ENCODE results near the gene PCK1. TPM values are rescaled to one million over a fixed set of nuclear protein-coding genes. Genes with fewer than 3 reads are reported as not detected.

The PCK1 gene
- total RNA-seq, 1 experiment from 2014 or later: not detected

DNA sequence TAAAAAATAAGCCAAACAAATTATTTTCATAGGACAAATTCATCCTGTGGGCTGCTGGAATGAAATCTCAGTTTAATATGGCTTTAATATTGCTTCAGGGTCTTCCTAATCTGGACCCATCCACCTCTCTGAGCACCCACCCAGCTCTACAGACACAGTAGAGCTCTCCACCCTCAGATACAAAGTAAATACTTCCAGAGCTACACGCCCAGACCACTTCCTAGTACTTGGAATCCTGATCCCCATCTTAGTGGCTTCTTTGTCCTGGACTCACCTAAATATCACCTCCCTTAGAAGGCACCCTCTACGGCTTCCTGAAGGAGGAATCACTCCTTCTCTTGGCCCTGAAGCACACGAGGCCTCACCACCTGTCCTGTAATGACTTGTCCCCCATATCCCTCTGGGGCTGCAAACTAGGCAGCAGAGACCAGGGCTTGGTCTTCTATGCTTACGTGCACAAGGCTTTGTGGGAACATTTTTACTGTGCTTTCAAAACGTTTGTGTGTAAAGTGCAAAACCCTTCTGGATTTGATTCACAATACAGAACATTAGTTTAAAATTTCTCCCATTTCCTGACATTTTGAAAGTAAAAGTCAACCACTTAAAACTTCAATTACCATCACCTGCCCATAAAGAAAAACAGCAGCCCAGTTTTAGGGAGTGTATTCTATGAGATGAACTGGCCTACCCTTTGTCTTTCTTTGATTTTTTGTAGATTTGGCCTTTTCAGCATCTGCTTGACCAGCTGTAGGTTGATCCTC lies 38.4 kb upstream of the PCK1 start:
- Histone ChIP-seq H3K36me3 (ENCODE audit: low read depth, low read length) (no peaks in the 10 kb centered on the region), H3K9ac (ENCODE audit: low read length) (no peak overlapping the region), H3K9me2 (replicated peaks; ENCODE audit: low read length) (no peaks in the 10 kb centered on the region), H3K4me1 (ENCODE audit: insufficient read depth, low read length) (no peaks in the 10 kb centered on the region), H3K79me2 (ENCODE audit: low read length) (no peaks in the 10 kb centered on the region), H4K20me1 (ENCODE audit: low read length) (no peaks in the 10 kb centered on the region), H3K4me2 (ENCODE audit: low read length) (no peak overlapping the region), H3K9me3 (ENCODE audit: low read length) (no peaks in the 10 kb centered on the region), H3K27me3 (ENCODE audit: low read length) (no peaks in the 10 kb centered on the region), H3F3A (ENCODE audit: low read length, unreplicated experiment) (no peaks in the 10 kb centered on the region), H3K4me3 (ENCODE audit: low read length) (no peak overlapping the region), H2AFZ (ENCODE audit: low read length) (no peak overlapping the region), H3K27ac (ENCODE audit: low read length) (no peak overlapping the region)
- DNase-seq: no peak
- BruUV-seq (replicated peaks): no TSS peak
- TF ChIP-seq, protein P1, sequence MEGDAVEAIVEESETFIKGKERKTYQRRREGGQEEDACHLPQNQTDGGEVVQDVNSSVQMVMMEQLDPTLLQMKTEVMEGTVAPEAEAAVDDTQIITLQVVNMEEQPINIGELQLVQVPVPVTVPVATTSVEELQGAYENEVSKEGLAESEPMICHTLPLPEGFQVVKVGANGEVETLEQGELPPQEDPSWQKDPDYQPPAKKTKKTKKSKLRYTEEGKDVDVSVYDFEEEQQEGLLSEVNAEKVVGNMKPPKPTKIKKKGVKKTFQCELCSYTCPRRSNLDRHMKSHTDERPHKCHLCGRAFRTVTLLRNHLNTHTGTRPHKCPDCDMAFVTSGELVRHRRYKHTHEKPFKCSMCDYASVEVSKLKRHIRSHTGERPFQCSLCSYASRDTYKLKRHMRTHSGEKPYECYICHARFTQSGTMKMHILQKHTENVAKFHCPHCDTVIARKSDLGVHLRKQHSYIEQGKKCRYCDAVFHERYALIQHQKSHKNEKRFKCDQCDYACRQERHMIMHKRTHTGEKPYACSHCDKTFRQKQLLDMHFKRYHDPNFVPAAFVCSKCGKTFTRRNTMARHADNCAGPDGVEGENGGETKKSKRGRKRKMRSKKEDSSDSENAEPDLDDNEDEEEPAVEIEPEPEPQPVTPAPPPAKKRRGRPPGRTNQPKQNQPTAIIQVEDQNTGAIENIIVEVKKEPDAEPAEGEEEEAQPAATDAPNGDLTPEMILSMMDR (conservative IDR thresholded peaks at IDR 0.05; ENCODE audit: low read depth, low read length): no peak
- TF ChIP-seq EZH2phosphoT487 (IDR thresholded peaks at IDR 0.05; ENCODE audit: borderline replicate concordance, low read length): no peak
- no peak for TF ChIP-seq EZH2 (IDR thresholded peaks at IDR 0.05; ENCODE audit: low read length, unreplicated experiment)
- ChIA-PET CTCF (interaction anchor here (0.6 kb wide), 1 partner anchor 69 kb away, joined by 3 read pairs; no protein-coding TSS in a partner anchor), POLR2A (ENCODE audit: unreplicated experiment) (no interaction called here)
- ATAC-seq: no peak; the same call in 1 of the 2 replicates
- intact Hi-C loops (cut with micrococcal nuclease): no loop called here

DNA sequence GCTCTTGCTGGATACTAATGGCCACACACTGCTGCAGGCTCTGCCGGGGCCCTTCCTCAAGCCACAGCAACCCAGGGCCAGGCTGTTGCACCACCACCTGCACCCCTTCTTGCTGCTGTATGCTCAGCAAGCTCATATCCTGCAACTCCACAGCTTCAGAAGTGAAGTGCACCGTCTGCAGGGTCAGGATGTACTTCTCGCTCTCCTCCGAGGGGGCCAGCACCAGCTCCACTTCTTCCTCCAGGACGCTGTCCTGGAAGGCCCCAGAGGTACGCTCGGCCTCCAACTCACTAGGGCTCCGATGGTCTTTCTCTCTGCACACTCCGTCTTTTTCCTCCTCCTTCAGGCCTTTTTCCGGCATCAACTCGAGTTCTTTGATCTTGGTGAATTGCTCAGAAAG lies 37.1 kb upstream of the PCK1 start:
- ChIA-PET CTCF (no interaction called here), POLR2A (ENCODE audit: unreplicated experiment) (no interaction called here)
- no peak overlapping the region for H3K27ac ChIP-seq (ENCODE audit: low read length)
- BruUV-seq (replicated peaks): no TSS peak
- no peak overlapping the region for H3K4me3 ChIP-seq (ENCODE audit: low read length)
- H3F3A ChIP-seq (ENCODE audit: low read length, unreplicated experiment): no peaks in the 10 kb centered on the region
- DNase-seq (no peak), ATAC-seq (no peak)
- H4K20me1 ChIP-seq (ENCODE audit: low read length): no peaks in the 10 kb centered on the region
- no peaks in the 10 kb centered on the region for H3K9me2 ChIP-seq (replicated peaks; ENCODE audit: low read length)
- no peaks in the 10 kb centered on the region for H3K9me3 ChIP-seq (ENCODE audit: low read length)
- no peak overlapping the region for H3K9ac ChIP-seq (ENCODE audit: low read length)
- H3K36me3 ChIP-seq (ENCODE audit: low read depth, low read length): no peaks in the 10 kb centered on the region
- intact Hi-C loops (cut with micrococcal nuclease): no loop called here
- H3K79me2 ChIP-seq (ENCODE audit: low read length): no peaks in the 10 kb centered on the region
- no peak overlapping the region for H3K4me2 ChIP-seq (ENCODE audit: low read length)
- TF ChIP-seq, protein P1 (conservative IDR thresholded peaks at IDR 0.05; ENCODE audit: low read depth, low read length): no peak
- no peaks in the 10 kb centered on the region for H3K4me1 ChIP-seq (ENCODE audit: insufficient read depth, low read length)
- no peak overlapping the region for H2AFZ ChIP-seq (ENCODE audit: low read length)
- no peaks in the 10 kb centered on the region for H3K27me3 ChIP-seq (ENCODE audit: low read length)

- Histone ChIP-seq H3K4me2 (ENCODE audit: low read length) (no peak within 1 kb of the TSS), H3K9ac (ENCODE audit: low read length) (no peak within 1 kb of the TSS), H3K4me1 (ENCODE audit: insufficient read depth, low read length) (no peaks in the 10 kb centered on the region), H3K4me3 (ENCODE audit: low read length) (no peak within 1 kb of the TSS), H3K9me2 (replicated peaks; ENCODE audit: low read length) (no peaks in the 10 kb centered on the region), H3K27me3 (ENCODE audit: low read length) (no peaks in the 10 kb centered on the region), H3K27ac (ENCODE audit: low read length) (no peak within 1 kb of the TSS), H3F3A (ENCODE audit: low read length, unreplicated experiment) (no peaks in the 10 kb centered on the region), H3K79me2 (ENCODE audit: low read length) (no peaks in the 10 kb centered on the region), H3K36me3 (ENCODE audit: low read depth, low read length) (no peaks in the 10 kb centered on the region), H3K9me3 (ENCODE audit: low read length) (no peaks in the 10 kb centered on the region), H4K20me1 (ENCODE audit: low read length) (no peaks in the 10 kb centered on the region), H2AFZ (ENCODE audit: low read length) (no peak within 1 kb of the TSS)
- ATAC-seq: no peak
- ChIA-PET CTCF (no interaction called here), POLR2A (ENCODE audit: unreplicated experiment) (no interaction called here)
- TF ChIP-seq, protein P1 (conservative IDR thresholded peaks at IDR 0.05; ENCODE audit: low read depth, low read length): no peak
- TF ChIP-seq EZH2phosphoT487 (IDR thresholded peaks at IDR 0.05; ENCODE audit: borderline replicate concordance, low read length): no peak
- TF ChIP-seq EZH2 (IDR thresholded peaks at IDR 0.05; ENCODE audit: low read length, unreplicated experiment): no peak
- DNase-seq: no peak
- intact Hi-C loops (cut with micrococcal nuclease): no loop called here
- BruUV-seq (replicated peaks): no TSS peak
Observed at GRCh38 chr20:57524511-57525176, 36.3 kb upstream of the PCK1 start, which contains the start of gene CTCFL. Gene CTCFL (minus strand): TSS chr20:57525140. CDS start chr20:57524205, 935 bp downstream.
